Stomach (tissue), 4 donors: ENCODE data around the gene RAP1B.

Experiments
- CTCF ChIP-seq, 7 experiments: fragments of 450-650 bp in 4 of 7; fragments of 200-600 bp in 3 of 7; sonication (generic) in 3 of 7; IDR thresholded peaks; one replicate each; pipeline ENCODE4 v1.5.1; 2016 to 2019; ENCODE audit warnings: antibody characterized with exemption in 7 of 7, control low read depth in 2 of 7, mild to moderate bottlenecking in 1 of 7
- EP300 ChIP-seq: sonication (generic); formaldehyde crosslinking; IDR thresholded peaks from one replicate; pipeline ENCODE4 v1.6.1; 2017; ENCODE audit warnings: antibody characterized with exemption

GRCh38 chr12:68602720-68603119 is 8.0 kb upstream of the RAP1B start:
- TF ChIP-seq CTCF (IDR thresholded peaks at IDR 0.05) (no peak), EP300 (no peak)
